Muscle of arm (tissue), 12 donors: Measurements from ENCODE around the gene DBNL. TPM values are rescaled to one million over a fixed set of nuclear protein-coding genes. Genes with fewer than 3 reads are reported as not detected.

Experiments used
- DNase-seq: peaks from one replicate; pipeline ENCODE4 v3.0.0-alpha.2; 2013
- polyA plus RNA-seq, 12 donors: library from polyadenylated mRNA; unstranded; fragments of 120-200 nt; gene quantifications; one replicate each; pipeline ENCODE4 v1.2.1, GENCODE V29; 2013; ENCODE audit not compliant: insufficient read length in 12 of 12

The DBNL gene
- polyA plus RNA-seq, 12 donors: 33.9 to 58.7 (median 39.9) TPM; not detected in 1

DNA sequence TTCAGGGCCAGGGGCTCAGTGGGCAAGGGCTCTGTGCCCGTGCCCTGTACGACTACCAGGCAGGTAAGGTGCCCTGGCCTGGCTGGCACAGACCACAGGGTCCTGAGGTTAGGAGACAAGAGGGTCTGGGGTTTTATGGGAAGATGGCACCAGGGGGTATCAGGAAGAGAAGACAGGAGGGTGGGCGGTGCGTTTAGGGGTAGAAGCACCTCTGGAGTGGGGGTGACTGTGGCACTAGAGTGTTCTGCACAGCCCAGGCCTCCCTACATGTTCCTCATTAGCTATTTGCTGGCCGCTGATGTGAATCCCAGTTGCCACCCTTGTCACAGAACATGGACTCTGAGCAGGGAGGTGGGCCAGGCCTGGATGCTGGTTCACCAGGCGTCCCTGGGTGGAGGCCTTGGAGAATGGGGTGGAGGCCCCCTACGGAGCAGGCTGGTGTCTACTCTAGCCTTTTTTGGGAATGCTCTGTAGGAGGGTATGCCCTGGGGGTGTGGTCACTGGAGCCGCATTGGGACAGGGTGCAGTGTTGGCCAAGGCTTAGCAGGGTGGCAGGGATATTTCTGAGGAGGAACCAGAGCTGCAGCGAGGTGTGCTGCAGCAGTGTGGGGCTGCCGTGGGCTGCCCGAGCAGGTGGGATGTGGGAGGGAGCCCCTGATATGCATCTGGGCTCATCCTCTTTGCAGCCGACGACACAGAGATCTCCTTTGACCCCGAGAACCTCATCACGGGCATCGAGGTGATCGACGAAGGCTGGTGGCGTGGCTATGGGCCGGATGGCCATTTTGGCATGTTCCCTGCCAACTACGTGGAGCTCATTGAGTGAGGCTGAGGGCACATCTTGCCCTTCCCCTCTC is 15.8 kb downstream of the DBNL start:
- no peak for DNase-seq

DNA sequence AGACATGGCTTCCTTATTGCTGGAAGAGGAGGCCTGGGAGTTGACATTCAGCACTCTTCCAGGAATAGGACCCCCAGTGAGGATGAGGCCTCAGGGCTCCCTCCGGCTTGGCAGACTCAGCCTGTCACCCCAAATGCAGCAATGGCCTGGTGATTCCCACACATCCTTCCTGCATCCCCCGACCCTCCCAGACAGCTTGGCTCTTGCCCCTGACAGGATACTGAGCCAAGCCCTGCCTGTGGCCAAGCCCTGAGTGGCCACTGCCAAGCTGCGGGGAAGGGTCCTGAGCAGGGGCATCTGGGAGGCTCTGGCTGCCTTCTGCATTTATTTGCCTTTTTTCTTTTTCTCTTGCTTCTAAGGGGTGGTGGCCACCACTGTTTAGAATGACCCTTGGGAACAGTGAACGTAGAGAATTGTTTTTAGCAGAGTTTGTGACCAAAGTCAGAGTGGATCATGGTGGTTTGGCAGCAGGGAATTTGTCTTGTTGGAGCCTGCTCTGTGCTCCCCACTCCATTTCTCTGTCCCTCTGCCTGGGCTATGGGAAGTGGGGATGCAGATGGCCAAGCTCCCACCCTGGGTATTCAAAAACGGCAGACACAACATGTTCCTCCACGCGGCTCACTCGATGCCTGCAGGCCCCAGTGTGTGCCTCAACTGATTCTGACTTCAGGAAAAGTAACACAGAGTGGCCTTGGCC is 16.6 kb downstream of the DBNL start:
- no peak for DNase-seq

DNA sequence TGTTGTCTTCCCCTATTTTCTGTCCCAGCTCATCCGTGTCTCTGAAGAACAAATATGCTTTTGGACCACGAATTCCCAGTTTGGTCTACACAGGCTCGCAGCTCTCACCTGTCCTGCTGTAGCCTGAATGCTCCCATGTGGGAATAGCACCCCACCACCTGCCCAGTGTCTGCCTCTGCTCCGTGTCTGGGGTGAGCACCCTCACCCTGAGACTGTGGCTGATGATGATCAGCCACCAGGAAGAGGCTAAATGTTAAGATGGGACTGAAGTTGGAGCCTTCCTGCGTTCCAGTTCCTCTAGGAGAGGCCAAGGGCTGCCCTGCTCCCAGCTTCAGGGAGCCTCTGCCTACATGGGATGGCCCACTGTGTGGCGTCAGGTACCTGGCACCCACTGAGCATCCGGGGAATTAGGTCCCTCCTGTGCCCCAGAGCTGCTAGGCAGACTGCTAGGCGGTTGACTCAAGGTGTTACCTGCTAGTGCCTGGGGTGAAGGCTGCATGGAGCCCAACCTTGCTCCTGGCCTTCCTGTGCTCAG is 17.2 kb downstream of the DBNL start:
- DNase-seq: no peak

- no peak for DNase-seq
These were observed 17.8 kb downstream of the DBNL start for GRCh38 chr7:44062180-44062902.

- DNase-seq: no peak
These were observed 18.4 kb downstream of the DBNL start for GRCh38 chr7:44062903-44063295.

DNA sequence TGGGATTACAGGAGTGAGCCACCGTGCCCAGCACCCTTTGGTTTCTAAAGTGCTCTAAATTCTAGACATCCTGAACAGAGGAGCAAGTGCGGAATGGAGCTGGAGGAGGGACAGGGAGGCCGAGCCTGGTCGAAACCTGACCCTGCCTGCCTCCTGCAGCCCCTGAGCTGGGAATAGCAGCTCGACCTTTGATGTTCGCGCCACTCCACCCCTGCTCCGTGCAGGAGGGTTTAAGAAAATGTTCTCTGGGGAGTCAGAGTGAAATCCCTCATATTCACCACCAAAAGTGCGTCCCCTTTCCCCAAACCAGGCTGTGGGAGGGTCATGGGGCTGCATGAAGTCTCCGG is 19.0 kb downstream of the DBNL start:
- no peak for DNase-seq

GRCh38 chr7:44063894-44064651 is 19.6 kb downstream of the DBNL start:
- DNase-seq: no peak

DNA sequence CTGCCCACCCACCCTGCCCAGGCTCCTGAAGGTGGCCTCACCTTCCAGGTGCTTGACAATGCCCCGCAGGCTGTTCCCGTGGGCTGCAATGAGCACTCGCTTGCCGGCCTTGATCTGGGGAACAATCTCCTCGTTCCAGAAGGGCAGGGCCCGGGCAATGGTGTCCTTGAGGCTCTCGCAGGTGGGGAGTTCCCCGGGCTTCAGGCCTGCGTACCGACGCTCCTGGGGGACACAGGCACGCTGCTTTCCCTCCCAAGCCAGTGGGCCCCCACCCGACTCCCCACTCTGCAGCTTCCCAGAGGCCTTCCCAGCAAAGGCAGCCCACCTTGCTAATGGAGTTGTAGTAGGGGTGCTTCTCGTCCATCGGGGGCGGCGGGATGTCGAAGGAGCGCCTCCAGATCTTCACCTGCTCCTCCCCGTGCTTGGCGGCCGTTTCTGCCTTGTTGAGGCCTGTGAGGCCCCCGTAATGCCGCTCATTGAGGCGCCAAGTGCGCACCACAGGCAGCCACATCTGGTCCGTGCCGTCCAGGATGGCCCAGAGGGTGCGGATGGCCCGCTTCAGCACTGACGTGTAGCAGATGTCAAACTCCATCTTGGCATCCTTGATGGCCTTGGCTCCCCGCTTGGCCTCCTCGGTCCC is 20.4 kb downstream of the DBNL start:
- DNase-seq: no peak

DNA sequence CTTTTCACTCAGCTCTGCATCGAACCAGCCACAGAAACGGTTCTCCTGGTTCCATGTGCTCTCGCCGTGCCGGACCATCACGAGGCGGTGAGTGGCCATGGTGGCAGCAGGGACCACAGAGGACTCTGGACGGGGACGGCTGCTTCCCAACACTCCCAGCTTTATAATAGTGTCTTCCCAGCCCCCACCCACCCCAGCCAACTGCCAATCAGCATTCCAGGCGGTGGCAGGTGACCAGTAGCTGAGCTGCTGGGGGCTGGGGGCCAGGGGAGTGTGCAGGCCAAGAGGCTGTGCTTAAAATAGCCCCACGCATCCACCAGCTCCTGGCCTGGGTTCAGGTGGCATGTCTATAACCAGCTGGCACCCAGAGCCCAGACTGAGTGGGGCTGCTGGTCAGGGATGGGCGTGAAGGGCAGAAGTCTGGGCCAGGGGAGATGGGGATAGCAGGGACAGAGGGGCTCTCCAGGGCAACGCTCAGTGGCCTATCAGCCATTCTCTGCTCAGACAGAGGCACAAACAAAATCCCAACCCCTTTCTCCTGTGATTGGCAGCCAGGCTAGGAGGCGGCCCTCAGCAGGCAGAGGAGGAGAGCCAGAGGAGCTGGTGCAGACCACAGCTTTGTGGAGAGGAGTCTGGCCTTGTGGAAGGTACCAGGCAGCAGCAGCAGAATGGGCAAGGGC is 21.1 kb downstream of the DBNL start, which contains the start of gene PGAM2:
Gene PGAM2, minus strand, starts transcription at position 137 of the 680 bp plus-strand sequence. Its CDS starts 38 bp downstream, at position 99.
- peak; percentile 55 for DNase-seq

DNA sequence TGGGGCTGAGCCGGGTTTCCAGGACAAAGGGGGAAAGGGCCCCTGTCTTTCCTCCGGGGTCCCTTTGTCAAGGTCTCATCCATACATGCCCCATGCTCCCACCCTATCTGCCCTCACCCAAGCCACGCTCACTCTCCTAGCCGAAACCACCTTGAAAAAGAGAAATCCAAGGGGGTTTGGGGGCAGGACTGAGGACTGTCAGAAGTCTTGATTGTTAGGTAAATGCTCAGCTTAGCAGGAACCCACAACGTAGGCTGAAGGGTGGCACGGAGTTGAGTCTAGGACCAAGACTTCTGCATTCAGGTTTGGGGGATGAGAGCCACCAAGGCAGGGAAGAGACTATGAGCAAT is 21.6 kb downstream of the DBNL start:
- no peak for DNase-seq

- DNase-seq: no peak
These were observed 22.1 kb downstream of the DBNL start for GRCh38 chr7:44066494-44067063.

DNA sequence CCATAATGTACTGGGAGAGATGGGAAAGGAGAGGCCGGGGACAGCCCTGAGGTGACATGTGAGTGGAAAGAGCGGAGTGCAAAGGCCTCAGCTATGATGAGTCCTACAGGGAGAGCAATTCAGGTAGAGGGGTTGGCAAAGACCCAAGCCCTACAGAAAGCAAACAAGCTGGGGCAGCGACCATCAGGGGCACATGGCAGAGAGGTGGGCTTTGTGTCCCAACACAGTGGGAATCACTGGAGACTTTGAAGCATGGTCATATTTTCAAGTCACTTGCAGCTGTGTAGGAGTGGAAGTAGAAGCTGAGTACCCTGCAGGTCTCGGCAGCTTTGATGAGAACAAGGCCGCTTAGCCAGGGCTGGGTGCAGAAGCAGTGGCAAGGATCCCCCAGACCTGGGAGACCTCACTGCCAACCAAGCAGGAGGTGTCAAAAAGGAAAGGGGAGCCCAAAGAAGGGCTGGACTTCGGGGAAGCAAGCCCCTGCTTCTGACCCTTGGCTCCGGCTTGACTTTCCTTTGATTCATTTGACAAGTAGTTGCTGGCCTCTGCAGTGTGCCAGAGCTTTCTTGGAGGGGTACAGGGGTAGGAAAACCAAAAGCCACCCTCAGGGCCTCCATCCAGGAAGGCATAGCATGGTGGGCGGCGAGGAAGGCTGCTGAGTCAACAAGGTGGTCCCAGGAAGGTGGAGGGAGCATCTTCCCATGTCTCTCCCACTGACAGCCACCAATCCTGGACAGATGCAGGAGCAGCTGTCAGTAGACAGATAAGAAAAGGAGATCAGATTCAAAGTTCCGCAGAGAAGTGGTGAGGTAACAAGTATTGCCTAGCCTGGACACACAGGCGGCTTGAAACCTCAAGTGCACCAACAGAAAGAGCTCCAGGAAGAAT is 22.8 kb downstream of the DBNL start:
- DNase-seq: no peak

- no peak for DNase-seq
These were observed 23.6 kb downstream of the DBNL start for GRCh38 chr7:44068054-44068453.

GRCh38 chr7:44071726-44072363 is 27.3 kb downstream of the DBNL start:
- no peak for DNase-seq

DNA sequence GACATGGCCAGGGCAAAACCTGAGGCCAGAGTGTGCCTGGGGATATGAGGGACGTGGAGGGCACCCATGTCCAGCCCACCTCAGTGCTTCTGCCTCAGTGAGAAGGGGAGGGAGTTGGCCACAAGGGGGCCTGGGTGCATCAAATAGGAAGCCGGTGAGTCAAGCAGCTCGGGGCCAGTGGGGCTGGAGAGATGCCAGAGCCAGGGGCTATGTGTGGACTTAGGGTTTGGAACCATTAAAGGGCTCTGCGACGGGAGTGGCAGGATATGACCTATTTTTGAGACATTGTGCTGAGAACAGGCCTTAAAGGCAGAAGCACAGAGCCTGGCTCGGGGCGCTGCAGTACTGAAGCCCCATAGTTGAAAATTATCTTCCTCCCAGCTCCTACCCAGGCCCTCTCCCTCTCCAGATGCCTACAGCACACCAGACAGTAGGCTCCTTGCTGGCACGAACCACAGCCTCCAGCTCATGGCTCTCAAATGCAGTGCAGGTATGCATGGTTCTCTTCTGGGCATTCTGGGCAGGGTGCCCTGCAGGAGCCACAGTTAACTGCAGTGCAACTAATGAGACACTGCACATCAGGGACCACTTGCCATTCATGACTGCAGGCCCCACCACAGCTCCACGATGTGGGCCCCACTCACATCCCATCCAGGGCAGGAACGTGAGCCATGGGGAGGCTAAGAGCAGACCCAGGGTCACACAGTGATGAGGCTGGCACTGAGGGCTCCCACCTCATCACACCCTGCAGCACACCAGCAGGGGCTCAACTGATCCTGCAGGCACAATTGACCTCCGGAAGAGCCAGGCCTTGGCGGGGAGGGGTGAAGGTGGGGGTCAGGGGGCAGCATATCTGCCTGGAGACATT is 28.1 kb downstream of the DBNL start:
- peak; percentile 52 for DNase-seq

- DNase-seq: no peak
These were observed 29.3 kb downstream of the DBNL start for GRCh38 chr7:44073664-44074348.

DNA sequence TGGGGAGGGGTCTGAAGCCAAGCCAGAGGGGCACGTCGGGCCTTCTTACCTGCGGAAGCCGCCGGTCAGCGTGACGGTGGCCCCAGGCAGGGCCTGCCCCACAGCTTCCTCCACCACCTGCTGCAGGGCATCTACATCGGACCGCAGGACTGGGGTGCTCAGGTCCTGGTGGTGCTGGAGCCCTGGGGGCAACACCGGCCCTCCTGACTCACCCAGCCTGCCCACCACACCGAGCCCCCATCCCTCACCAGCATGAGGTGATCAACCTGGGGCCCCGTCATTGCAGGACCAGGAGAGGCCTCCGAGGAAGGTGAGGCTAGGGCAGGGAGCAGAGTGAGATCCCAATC is 29.8 kb downstream of the DBNL start:
- no peak for DNase-seq
